GM12891 (cell line): Measurements from ENCODE around the gene UBE2G1.

Experiments
- PAX5 ChIP-seq: IDR thresholded peaks from 2 replicates; pipeline ENCODE4 v1.6.1; 2011; ENCODE audit warnings: low read length, moderate library complexity, mild to moderate bottlenecking; ENCODE audit not compliant: insufficient read depth, severe bottlenecking
- POLR2A ChIP-seq: IDR thresholded peaks from 2 replicates; pipeline ENCODE4 v1.6.1; 2011; ENCODE audit warnings: low read depth, low read length, control low read depth
- POLR2AphosphoS5 ChIP-seq: IDR thresholded peaks from 2 replicates; pipeline ENCODE4 v1.6.1; 2011; ENCODE audit warnings: low read depth, low read length, control low read depth
- POU2F2 ChIP-seq: IDR thresholded peaks from 2 replicates; pipeline ENCODE4 v1.6.1; 2011; ENCODE audit warnings: low read depth, mild to moderate bottlenecking, control low read depth, low read length, moderate library complexity
- SPI1 ChIP-seq: IDR thresholded peaks from 2 replicates; pipeline ENCODE4 v1.6.1; 2011; ENCODE audit warnings: low read depth, low read length, control low read depth
- TAF1 ChIP-seq: IDR thresholded peaks from 2 replicates; pipeline ENCODE4 v1.6.1; 2011; ENCODE audit warnings: low read depth, low read length, control low read depth

GRCh38 chr17:4333041-4333440, 33.4 kb downstream of the UBE2G1 start:
- TF ChIP-seq POLR2AphosphoS5: no peak
- no peak for TF ChIP-seq POLR2A
- TF ChIP-seq POU2F2: no peak
- TF ChIP-seq TAF1: no peak
- TF ChIP-seq SPI1: no peak
- TF ChIP-seq PAX5: no peak
